Natural killer cell (primary cell): ENCODE measurements around the gene LAMC2. TPM values are rescaled to one million over a fixed set of nuclear protein-coding genes. Genes with fewer than 3 reads are reported as not detected.

Experiments
- ATAC-seq, 3 donors: fragments of 150-1000 bp in 2 of 3; fragments of 200-7000 bp in 1 of 3; cut with Tn5 transposase; 1 replicate in 1 of 3; 2 replicates in 2 of 3; pipeline ENCODE4 v1.10.0; 2021; ENCODE audit warnings: mild to moderate bottlenecking in 2 of 3, moderate library complexity in 2 of 3
- DNase-seq, 2 donors: peaks; one replicate each; pipeline versions ENCODE4 v3.0.0 to v3.0.0-alpha.2; 2013 to 2021; ENCODE audit warnings: mixed read lengths in 1 of 2
- H3K27ac ChIP-seq: one replicate; pipeline ENCODE4 v1.5.1; 2013; ENCODE audit warnings: mild to moderate bottlenecking, low read length
- H3K27me3 ChIP-seq: one replicate; pipeline ENCODE4 v1.6.1; 2013; ENCODE audit warnings: low read length; ENCODE audit not compliant: control insufficient read depth, insufficient read depth
- H3K36me3 ChIP-seq: one replicate; pipeline ENCODE4 v1.6.1; 2013; ENCODE audit warnings: low read length; ENCODE audit not compliant: control insufficient read depth, insufficient read depth
- H3K4me1 ChIP-seq: one replicate; pipeline ENCODE4 v1.6.1; 2013; ENCODE audit warnings: low read length; ENCODE audit not compliant: control insufficient read depth, insufficient read depth
- H3K4me3 ChIP-seq: one replicate; pipeline ENCODE4 v1.5.1; 2013; ENCODE audit warnings: low read length
- H3K9me3 ChIP-seq: one replicate; pipeline ENCODE4 v1.6.1; 2013; ENCODE audit warnings: low read length; ENCODE audit not compliant: control insufficient read depth, insufficient read depth
- H3K27ac Mint-ChIP-seq, 2 donors: one replicate each; pipeline ENCODE4 v1.8.0; 2022; ENCODE audit warnings: mild to moderate bottlenecking in 2 of 2, mixed read lengths in 2 of 2, moderate library complexity in 1 of 2
- H3K27me3 Mint-ChIP-seq, 2 donors: one replicate each; pipeline ENCODE4 v1.8.0; 2022; ENCODE audit warnings: low read depth in 2 of 2, mixed read lengths in 2 of 2
- H3K36me3 Mint-ChIP-seq: one replicate; pipeline ENCODE4 v1.8.0; 2022; ENCODE audit warnings: mixed read lengths
- H3K4me1 Mint-ChIP-seq, 2 donors: one replicate each; pipeline ENCODE4 v1.8.0; 2022; ENCODE audit warnings: mixed read lengths in 2 of 2
- H3K4me3 Mint-ChIP-seq: one replicate; pipeline ENCODE4 v1.8.0; 2022; ENCODE audit warnings: mild to moderate bottlenecking, moderate library complexity, mixed read lengths
- H3K9me3 Mint-ChIP-seq, 2 donors: one replicate each; pipeline ENCODE4 v1.8.0; 2022; ENCODE audit warnings: mixed read lengths in 2 of 2
- WGBS: methylation state at CpG from one replicate; pipeline ENCODE4 v1.1.7; 2013; ENCODE audit warnings: missing lambda C conversion rate; ENCODE audit not compliant: insufficient coverage; 5-methylcytosine and 5-hydroxymethylcytosine counted together
- intact Hi-C: fragments of 100-400 bp; cut with micrococcal nuclease; formaldehyde crosslinking; loops from one replicate; pipeline ENCODE4 v1.14.2; 2022
- total RNA-seq, 4 donors: library from RNA; stranded (reverse); fragments of 120-200 nt in 1 of 4; gene quantifications; one replicate each; pipeline versions ENCODE4 v1.2.3 to v1.2.4, GENCODE V29; 2013 to 2022
- TF ChIP-seq, protein P1 (sequence below): fragments of 200-600 bp; IDR thresholded peaks from one replicate; pipeline ENCODE4 v1.8.0; 2022; ENCODE audit warnings: antibody characterized with exemption

Gene LAMC2
- total RNA-seq, 3 donors from 2014 or later (not counting 1 experiment from before 2014, with no cell fraction given) = not detected

DNA sequence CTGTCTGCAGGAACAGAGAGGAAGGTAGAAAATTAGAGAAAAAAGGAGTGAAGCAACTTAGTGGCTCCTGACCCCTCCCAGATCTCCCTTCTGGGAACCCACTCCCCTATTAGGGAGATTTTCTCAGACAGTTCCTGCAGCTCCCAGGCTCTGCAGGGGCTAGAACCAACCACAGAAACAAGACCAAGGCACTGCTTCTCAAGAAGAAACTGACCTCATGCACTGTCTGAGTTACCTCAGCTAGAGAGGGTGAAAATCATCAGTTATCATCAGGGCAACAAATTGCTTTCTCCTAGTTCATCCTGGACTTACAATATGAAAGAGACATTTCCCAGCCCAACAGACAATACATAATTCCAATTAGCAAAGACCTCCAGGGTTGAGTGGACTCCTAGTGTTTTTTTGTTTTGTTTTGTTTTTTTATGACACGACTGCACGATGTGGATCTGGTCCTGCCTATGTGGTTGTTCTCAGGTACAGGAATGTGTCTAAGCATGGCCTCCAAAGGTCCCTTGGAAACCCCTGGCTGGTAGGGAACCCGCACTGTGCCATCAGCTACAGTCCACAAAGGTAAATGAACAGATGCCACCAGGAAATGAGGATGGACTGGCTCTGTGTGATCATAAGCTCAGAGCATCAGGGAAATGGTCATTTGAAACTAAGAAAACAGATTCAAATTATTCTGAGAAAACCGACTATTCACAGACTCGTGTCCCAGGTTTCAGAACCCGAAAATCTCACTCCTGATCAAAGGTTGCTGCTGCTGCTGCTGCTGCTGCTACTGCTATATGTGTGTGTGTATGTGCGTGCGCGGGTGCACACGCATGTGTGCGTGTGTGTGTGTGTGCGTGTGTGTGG lies 65.3 kb downstream of the LAMC2 start:
- DNase-seq = no peak
- no peak overlapping the region for H3K27ac ChIP-seq
- intact Hi-C loops = no loop called here
- Mint-ChIP-seq H3K36me3 (no peaks in the 10 kb centered on the region), H3K27ac (no peak overlapping the region), H3K27me3 (peaks cover 11 to 12% of the 10 kb centered on the region in 2 donors), H3K9me3 (peaks cover 0 to 3% of the 10 kb centered on the region in 2 donors), H3K4me3 (no peak overlapping the region), H3K4me1 (no peaks in the 10 kb centered on the region)
- H3K27me3 ChIP-seq = peaks cover 2% of the 10 kb centered on the region
- TF ChIP-seq, protein P1, sequence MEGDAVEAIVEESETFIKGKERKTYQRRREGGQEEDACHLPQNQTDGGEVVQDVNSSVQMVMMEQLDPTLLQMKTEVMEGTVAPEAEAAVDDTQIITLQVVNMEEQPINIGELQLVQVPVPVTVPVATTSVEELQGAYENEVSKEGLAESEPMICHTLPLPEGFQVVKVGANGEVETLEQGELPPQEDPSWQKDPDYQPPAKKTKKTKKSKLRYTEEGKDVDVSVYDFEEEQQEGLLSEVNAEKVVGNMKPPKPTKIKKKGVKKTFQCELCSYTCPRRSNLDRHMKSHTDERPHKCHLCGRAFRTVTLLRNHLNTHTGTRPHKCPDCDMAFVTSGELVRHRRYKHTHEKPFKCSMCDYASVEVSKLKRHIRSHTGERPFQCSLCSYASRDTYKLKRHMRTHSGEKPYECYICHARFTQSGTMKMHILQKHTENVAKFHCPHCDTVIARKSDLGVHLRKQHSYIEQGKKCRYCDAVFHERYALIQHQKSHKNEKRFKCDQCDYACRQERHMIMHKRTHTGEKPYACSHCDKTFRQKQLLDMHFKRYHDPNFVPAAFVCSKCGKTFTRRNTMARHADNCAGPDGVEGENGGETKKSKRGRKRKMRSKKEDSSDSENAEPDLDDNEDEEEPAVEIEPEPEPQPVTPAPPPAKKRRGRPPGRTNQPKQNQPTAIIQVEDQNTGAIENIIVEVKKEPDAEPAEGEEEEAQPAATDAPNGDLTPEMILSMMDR = no peak
- no peak for ATAC-seq
- H3K36me3 ChIP-seq = no peaks in the 10 kb centered on the region
- no peaks in the 10 kb centered on the region for H3K4me1 ChIP-seq
- H3K9me3 ChIP-seq = no peaks in the 10 kb centered on the region
- H3K4me3 ChIP-seq = no peak overlapping the region
- WGBS = 92% methylated on average over 12 of the region's 12 CpGs

DNA sequence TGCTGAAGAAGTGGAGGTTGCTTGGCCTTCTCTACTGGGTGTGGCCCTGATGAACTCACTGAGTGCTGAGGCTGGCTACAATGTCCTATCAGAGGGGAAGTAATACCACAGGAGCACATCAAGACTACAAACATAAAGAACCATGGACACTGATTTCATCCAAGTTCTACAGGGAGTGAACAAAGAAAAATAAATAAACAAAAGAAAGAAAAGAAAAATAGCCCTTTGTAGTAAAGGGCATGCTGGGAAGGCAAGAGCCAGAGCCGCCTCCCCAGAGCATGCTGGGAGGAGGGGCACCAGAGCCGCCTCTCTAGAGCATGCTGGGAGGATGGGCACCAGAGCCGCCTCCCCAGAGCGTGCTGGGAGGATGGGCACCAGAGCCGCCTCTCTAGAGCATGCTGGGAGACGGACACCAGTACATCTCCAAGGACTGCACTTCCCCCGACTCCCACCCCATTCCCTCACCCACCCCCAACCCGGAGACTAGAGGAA lies 65.9 kb downstream of the LAMC2 start:
- Histone ChIP-seq H3K4me1 (no peaks in the 10 kb centered on the region), H3K27me3 (peaks cover 2% of the 10 kb centered on the region), H3K4me3 (no peak overlapping the region), H3K9me3 (no peaks in the 10 kb centered on the region), H3K27ac (no peak overlapping the region), H3K36me3 (no peaks in the 10 kb centered on the region)
- WGBS = 99% methylated on average over 5 of the region's 8 CpGs
- H3K9me3 Mint-ChIP-seq = peaks cover 0 to 3% of the 10 kb centered on the region in 2 donors
- DNase-seq (no peak), ATAC-seq (no peak)
- TF ChIP-seq, protein P1 = no peak
- H3K4me3 Mint-ChIP-seq = no peak overlapping the region
- H3K27me3 Mint-ChIP-seq = peaks cover 11 to 12% of the 10 kb centered on the region in 2 donors
- no peaks in the 10 kb centered on the region for H3K36me3 Mint-ChIP-seq
- intact Hi-C loops = no loop called here
- no peaks in the 10 kb centered on the region for H3K4me1 Mint-ChIP-seq
- no peak overlapping the region for H3K27ac Mint-ChIP-seq

DNA sequence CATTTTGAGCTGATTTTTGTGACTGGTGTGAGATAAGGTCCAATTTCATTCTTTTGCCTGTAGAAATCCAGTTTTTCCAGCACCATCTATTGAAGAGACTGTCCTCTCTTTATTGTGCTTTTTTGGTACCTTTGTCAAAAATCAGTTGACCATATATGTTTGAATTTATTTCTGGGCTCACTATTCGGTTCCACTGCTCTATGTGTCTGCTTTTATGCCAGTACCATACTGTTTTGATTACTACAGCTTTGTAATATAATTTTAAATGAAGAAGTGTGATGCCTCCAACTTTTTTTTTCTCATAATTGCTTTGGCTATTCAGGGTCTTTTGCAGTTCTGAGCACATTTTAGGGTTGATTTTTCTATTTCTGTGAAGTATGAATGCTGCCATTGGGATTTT lies 69.0 kb downstream of the LAMC2 start:
- peaks cover 0 to 3% of the 10 kb centered on the region in 2 donors for H3K9me3 Mint-ChIP-seq
- no peaks in the 10 kb centered on the region for H3K36me3 Mint-ChIP-seq

More for the DNA sequence above, 69.0 kb downstream of the LAMC2 start:
- Histone ChIP-seq H3K36me3 (no peaks in the 10 kb centered on the region), H3K4me3 (no peak overlapping the region), H3K27me3 (no peaks in the 10 kb centered on the region), H3K27ac (no peak overlapping the region), H3K4me1 (no peaks in the 10 kb centered on the region), H3K9me3 (no peaks in the 10 kb centered on the region)
- TF ChIP-seq, protein P1 = no peak
- DNase-seq (no peak), ATAC-seq (no peak)
- Mint-ChIP-seq H3K27ac (no peak overlapping the region), H3K4me1 (peaks cover 0 to 4% of the 10 kb centered on the region in 2 donors), H3K4me3 (no peak overlapping the region), H3K27me3 (peaks cover 7 to 21% of the 10 kb centered on the region in 2 donors)
- no CpG with 5 or more reads among the region's 1 CpG for WGBS
- intact Hi-C loops = no loop called here
